ENCODE measurements around the gene CCDC3.
"Not testable (repeated sequence)": the region's sequence is repeated elsewhere in the genome, so short reads cannot be mapped to it uniquely, and the experiment has no call there.

CCDC3 gene

DNA sequence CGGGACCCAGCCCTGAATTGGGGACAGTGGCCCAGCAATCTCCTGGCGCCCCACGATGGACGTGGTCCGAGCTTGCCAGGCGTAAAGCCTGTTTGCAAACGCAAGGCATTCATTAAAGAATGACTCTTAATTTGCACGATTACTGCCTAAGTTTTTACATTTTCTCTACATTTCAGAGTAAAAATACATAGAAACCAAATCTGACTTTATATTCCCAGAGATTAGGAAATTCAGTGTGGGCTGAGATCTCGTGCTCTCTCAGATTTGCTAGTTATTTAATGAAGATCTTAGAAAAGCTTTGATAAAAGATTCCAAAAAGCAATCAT, 337 bp upstream of the CCDC3 start:
- no peak for DNase-seq (ENCODE audit: insufficient read length, low spot score)
- no peak for FAIRE-seq

DNA sequence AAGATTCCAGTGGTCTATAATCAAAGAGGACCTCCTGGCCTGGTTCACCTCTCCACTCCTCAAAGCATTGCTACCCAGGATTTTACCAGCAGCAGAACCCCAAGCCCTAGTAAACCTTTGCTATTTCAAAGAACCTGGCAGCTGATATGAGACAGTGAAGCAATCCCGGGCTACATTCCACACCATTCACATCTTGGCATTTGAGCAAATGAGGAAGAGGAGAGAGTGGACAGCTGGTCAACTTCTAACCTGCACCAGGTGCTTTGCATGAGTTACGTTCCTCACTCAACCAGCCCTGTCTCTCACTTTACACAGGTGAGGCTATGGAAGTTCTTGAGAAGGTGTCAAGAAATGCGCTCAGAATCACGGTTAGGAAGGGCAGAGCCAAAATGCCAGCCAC, 1.1 kb downstream of the CCDC3 start:
- FAIRE-seq (no peak), DNase-seq (ENCODE audit: insufficient read length, low spot score) (no peak)

DNA sequence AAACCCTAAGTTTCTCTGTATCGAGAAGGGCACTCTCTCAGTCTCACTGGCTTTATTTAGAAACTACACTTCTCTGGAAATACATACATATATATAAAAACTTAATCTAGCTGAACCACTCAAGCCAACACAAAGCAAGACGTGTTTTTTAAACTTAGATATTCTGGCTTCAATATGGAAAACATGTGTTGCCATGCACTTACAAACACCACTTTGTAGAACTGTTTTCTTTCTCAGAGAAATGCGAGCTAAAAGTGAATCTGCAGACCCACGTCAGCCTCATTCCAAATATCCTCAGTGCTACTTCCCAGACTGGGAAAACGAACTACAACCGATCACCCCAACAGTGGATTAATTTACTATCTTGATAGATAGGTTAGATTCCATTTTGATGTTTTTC, 1.7 kb downstream of the CCDC3 start:
- no peak for FAIRE-seq
- DNase-seq (ENCODE audit: insufficient read length, low spot score), result no peak

DNA sequence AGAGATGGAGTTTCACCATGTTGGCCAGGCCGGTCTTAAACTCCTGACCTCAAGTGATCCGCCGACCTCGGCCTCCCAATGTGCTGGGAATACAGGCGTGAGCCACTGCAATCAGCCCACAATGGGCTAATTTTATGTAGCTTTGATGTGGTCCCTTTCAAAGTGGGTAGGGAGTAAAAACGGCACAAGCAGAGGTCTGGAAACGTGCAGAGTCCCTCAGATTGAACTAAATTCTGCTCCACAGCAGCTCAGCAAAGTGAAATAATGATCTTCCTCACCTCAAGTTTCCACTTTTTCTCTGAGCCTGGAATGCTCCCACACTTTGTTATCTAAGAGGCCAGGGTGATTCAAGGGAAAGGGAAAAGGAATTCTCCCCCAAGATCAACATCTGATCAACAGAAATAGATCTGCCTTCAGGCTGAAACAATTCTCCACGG, 6.1 kb downstream of the CCDC3 start:
- no peak for FAIRE-seq
- no peak for DNase-seq (ENCODE audit: insufficient read length, low spot score)

DNA sequence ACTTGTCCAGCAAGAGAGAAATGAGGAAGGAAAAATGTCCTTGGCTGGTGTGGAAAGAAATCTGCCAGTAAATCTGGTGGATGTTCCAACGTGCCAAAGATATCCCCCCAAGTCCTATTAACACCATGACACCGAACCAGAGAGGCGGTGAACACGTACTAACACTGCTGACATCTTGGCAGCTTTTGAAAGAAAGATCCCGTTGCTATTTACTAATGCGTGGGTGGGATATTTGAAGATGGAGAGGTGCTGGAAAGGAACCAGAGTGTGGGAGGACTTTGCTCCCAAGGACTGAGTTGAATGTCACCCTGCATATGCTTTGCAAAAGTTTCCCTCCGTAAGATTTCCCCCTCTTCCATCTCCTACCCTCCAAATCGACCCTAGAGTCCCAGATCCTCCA, 7.9 kb downstream of the CCDC3 start:
- no peak for DNase-seq (ENCODE audit: insufficient read length, low spot score)
- no peak for FAIRE-seq

DNA sequence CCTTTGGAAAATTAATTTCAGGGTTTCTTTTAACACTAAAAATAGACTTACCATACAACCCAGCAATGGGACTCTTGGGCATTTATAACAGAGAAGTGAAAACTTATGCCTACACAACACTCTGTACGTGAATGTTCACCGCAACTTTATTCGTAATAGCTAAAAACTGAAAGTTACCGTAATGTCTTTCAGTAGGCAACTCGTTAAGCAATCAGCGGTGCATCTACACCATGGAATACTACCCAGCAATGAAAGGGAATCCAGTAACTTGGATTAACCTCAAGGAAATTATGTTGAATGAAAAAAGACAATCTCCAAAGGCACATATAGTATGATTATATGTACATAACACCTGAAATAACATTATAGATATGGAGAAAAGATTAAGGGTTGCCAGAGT, 16.2 kb downstream of the CCDC3 start:
- FAIRE-seq (no peak), DNase-seq (ENCODE audit: insufficient read length, low spot score) (no peak)

DNA sequence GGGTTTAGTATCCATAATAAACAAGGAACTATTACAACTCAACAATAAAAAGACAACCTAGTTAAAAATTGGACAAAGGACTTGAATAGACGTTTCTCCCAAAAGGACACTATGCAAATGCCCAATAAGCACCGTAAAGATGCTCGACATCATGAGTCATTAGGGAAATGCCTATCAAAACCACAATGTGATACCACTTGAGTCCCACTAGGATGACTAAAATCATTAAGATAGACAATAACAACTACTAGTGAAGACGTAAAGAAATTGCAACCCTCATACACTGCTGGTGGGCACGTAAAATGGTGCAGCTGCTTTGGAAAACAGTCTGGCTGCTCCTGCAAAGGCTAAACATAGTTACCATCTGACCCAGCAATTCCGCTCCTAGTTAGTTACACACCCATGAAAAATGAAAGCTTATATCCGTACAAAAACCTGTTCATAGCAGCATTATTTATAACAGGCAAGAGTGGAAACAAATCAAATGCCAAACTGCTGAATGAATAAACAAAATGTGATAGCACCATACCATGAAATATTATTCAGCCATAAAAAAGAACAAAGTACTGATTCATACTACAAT, 17.3 kb downstream of the CCDC3 start:
- FAIRE-seq (no peak), DNase-seq (ENCODE audit: insufficient read length, low spot score) (no peak)

DNA sequence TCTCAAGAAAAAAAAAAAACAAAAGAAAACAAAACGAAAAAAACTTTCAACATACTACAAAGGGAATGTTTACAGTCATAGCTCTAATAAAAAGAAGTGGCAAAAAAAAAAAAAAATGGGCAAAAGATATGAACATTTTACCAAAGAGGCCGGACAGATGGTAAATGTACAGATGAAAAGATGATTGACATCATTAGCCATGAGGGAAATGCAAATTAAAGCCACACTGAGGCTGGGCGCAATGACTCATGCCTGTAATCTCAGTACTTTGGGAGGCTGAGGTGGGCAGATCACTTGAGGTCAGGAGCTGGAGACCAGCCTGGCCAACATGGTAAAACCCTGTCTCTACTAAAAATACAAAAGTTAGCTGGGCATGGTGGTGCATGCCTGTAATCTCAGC, 17.9 kb downstream of the CCDC3 start:
- not testable (repeated sequence) for FAIRE-seq; DNase-seq (ENCODE audit: insufficient read length, low spot score)

DNA sequence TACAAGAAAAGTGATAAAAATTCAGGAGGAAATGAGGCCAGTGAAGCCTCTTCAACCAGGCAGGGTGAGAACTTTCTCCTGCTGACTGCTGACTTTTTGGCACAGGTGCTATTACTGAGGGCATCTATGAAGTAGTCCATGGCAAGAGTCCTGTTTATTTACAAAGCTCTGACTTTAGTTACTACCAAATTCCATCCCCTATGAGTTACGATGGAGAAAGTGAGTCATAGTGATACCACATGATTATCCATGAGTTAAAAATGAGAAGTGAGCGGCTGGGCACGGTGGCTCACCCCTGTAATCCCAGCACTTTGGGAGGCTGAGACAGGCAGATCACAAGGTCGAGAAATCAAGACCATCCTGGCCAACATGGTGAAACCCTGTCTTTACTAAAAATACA, 19.9 kb downstream of the CCDC3 start:
- FAIRE-seq (no peak), DNase-seq (ENCODE audit: insufficient read length, low spot score) (no peak)

DNA sequence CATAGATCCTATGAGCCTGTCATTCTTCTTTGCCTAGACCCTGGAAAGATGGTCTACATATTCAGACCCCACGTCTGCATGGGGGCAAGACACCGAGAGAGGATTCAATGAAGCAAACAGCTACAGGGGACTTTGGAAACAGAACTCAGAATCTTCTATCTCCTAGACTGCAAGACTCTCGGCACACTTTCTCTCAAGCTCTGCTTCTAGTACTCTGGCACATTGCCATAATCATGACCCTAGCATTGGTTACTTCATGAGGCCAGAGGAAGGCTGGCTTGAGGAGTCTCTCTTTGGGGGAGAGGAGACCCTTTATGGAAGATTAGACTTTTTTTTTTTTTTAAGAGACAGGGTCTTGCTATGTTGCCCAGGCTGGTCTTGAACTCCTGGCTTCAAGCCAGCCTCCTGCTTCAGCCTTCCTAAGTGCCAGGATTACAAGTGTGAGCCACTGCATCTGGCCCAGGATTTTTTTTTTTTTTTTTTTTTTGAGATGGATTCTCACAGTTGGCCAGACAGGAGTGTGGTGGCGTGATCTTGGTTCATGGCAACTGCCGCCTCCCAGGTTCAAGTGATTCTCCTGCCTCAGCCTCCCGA, 20.7 kb downstream of the CCDC3 start:
- FAIRE-seq (no peak), DNase-seq (ENCODE audit: insufficient read length, low spot score) (no peak)

DNA sequence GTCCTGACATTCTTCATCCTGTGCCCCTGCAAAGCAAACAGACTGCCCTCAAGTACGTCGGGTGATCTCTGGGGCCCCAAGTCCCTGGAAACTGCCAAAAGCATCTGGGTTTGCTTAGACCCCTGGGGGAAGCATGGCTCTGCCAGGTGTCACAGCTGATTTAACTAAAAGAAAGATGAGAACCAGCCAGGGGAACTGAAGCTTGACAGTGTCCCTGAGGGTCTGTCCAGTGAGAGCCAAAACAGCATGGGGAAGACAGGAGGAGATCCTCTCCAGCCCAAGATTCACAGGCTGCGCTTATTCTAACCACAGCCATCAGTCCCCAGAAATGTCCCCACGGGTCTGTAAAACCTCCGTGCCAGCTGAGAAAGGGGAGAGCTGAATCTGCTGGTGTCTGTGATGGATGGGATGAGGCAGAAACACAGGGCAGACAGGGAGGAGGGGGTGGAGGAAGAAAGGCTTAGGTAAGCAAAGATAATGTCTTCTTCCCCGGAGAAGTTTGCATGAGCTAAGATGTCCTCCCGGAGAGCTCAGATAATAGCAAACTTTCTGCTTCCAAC, 21.3 kb downstream of the CCDC3 start:
- DNase-seq (ENCODE audit: insufficient read length, low spot score) (no peak), FAIRE-seq (no peak)

DNA sequence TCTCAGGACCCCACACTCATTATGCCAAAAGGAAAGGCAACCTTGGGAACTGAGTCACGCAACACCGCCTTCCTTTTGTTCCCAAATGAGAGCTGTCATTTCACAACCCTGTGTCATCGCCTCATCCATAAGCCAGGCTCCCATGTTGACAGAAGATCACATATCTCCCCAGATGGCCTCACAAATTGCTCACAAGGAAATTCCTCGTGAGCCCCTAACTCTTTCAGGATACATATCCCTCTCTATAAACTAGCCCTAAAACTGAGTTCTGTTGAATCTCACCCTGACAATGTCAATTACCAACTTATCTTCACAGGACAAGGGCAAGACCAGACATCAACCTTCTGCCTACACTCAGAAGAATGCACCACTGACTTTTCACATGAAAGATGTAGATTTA, 22.6 kb downstream of the CCDC3 start:
- no peak for FAIRE-seq
- DNase-seq (ENCODE audit: insufficient read length, low spot score), result no peak

DNA sequence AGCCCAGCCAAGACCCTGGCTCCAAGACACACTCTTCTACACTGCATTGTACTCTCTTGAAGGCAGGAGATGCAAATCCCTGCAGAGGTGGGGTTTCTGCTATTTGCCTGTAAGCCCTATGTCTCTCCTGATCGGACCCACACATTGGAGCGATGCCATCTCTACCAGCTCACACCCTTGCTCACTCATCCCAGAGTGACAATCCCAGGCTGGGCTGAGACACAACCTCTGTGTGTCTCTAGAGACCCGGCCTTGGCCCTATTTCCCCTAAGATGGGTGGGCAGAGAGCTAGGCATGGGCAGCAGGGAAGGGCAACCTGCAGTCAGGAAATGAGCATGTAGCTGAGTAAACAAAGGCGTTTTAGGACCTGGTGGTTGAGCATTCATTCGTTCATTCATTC, 25.6 kb downstream of the CCDC3 start:
- DNase-seq (ENCODE audit: insufficient read length, low spot score) (no peak), FAIRE-seq (no peak)

DNA sequence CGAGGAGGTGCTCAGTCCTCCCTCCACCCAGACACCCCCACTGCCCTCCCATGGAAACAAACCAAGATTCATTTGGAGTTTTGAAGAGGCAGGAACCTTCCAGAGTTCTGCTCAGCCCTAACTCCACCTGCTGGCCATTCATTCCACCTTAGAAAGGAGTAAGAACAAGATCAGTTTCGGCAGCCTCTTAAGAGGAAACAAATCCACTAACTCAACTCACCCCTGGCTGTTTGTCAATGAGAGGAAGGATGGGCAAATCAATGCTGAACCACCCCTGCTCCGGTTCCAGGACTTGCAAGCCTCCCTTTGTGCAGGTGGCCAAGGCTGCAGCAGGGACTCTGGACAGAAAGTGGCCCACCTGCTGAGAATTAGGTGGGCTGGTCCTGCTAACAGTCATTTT, 26.2 kb downstream of the CCDC3 start:
- no peak for DNase-seq (ENCODE audit: insufficient read length, low spot score)
- no peak for FAIRE-seq

DNA sequence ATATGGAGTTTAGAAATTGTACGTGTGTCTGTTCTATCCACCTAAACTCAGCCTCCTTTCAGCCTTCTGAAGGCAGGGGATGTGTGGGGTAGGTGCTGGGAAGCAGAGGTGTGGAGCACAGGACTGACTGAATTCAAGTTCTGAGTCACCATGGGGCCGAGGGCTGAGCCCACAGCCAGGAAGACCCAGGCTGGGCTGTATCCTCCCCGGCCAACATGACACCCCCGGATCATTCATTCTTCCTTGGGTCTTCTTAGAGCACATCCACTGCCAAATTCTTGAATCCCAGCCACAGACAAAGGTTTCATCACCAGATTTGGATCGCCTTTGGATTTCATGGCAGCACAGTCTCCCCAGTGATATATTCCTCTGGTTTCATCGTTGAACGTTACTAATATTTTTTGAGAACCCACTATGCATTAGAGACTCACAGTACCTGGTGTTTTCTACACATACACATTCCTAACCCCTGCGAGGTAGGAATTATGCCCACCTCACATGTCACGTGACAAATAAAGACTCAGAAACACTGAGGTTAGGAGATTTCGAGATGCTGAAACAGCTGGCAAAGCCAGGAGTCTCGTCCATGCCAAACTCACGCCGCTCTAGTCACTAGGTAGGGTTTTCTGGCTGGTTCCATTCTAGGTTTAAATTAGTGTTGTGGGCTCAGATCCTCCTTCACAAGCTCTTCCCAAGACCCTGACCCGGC, 26.9 kb downstream of the CCDC3 start:
- DNase-seq (ENCODE audit: insufficient read length, low spot score) (no peak), FAIRE-seq (no peak)

DNA sequence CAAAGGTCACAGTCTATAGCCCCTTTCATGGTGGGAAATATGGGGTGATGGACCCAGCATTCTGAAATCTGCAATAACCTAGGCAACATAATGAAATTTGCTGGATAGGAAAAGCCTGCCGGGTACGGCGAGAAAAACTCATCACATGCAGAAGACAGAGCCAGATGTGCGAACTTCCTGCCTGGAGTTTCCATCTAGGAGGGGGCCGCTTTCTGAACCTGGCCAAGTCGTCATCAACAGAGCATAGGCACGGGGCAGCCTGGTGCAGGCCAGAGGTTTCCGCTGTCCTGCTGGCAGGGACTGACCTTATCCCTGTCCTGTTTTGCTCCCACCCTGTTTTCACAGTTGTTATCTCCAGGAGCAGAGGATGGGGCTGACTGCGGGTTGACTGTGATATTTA, 27.4 kb downstream of the CCDC3 start:
- FAIRE-seq (no peak), DNase-seq (ENCODE audit: insufficient read length, low spot score) (no peak)

DNA sequence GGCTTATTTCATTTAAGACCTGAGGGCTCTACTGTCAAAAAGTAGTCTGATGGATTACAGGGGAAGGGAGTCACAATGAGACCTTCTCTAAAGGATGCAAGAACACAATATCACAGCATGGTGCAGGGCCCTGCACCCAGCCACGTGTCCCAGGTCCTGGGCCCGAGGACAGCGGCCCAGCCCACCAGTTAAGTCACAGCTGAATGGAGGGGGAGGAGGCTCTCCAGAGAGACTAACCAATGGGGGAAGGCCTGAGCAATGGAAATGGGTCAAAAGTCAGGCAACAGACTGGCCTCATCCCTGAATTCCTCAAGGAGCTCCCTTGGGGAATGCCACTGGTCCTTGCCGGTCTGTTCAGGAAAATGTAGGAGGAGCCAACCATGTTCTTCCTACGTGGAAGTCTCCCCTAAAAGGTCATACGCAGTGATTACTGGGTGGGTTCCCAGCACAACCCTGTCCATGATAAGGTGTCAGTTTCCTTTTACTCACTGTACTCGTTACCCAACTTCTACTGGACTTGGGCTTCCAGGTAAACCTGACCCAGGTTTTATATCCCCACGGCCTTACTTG, 28.3 kb downstream of the CCDC3 start:
- no peak for FAIRE-seq
- DNase-seq (ENCODE audit: insufficient read length, low spot score), result no peak

DNA sequence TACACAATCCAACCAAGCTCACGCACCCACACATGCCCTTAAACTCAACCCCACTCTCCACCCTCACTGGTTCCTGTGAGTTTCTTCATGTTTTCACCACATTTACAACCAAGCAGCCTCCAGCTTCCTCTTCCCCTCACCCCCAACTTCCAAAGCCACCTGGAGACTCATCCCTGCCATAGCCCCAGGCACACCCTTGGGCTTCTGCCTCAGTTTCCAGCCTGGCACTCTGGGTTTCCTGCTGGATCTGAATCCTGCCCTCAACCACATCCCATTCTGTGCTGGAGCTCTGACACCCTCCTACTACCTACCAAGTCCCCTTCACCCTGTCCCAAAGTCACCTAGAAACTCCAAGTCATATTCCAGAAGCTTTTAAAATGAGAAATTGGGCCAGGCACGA, 29.4 kb downstream of the CCDC3 start:
- no peak for FAIRE-seq
- DNase-seq (ENCODE audit: insufficient read length, low spot score), result no peak

DNA sequence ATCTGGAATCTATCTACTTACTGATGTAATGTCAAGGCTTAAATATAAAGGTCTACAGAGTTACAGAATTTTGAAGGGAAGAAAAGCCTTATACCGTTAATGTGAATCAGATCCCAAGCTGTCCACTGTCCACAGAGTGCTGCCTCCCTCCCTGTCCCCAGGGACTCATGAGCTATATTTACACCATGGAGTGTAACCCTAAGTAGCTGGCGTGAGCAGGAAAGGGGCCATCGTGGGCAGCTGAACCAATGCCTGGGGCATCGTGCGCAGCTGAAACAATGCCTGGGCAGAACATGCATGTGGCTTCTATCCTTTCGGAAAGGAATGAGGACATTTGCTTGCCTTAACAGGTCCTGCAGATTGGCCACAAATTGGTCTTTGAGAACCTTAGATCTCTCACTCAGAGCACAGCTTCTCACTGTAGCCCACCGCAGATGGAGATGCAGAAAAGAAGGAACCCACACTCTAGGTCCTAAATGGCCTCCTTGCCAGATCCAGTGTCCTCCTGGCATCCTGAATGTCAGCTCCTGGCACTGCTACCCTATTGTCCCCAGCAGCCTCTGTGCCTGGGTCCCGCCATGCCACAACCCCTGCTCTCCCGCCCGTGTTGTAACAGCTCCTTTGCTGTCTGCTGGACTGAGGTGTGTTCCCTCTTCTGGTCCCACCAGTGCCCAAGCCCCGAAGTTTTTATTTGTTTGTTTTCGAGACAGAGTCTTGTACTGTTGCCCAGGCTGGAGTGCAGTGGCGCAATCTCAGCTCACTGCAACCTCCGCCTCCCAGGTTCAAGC, 30.3 kb downstream of the CCDC3 start:
- DNase-seq (ENCODE audit: insufficient read length, low spot score) (no peak), FAIRE-seq (no peak)

DNA sequence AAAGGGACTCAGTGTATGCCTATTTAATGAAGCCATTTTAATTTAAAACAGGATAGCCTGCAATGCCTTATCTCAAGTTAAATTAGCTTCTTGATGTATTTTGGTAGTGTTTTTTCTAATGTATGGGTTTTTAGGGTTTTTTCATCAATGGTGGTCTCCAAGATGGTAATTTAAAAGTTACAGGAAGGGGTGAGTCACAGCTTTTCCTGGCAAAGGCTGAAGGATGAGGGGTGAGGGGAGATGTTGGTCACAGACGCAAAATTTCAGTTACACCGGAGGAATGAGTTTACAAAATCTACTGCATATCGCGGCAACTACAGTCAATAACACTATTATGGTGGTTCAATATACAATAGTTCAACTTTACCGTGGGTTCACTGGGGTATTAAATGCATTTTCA, 31.6 kb downstream of the CCDC3 start:
- no peak for FAIRE-seq

DNA sequence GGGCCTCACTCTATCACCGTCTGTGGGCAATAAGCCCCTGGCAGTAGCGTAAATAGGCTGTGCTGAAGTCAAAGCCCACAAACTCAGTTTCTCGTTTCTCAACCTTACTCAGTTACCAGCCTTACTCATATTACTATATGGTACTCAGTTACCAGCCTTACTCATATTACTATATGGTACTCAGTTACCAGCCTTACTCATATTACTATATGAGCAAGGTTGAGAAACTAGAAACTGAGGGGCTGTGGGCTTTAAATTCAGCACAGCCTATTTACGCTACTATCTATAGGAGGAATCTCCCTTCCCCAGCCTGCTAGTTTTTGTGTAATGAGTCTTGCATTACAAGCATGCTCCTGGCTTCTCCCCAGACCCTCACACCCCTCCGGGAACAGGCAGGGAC, 35.4 kb downstream of the CCDC3 start:
- DNase-seq (ENCODE audit: insufficient read length, low spot score) (no peak), FAIRE-seq (no peak)

More for the DNA sequence above, 31.6 kb downstream of the CCDC3 start:
- no peak for DNase-seq (ENCODE audit: insufficient read length, low spot score)

Data from GM19239 (cell line).